Right renal cortex interstitium (tissue), 3 donors: Measurements from ENCODE around the gene CDH13. TPM values are rescaled to one million over a fixed set of nuclear protein-coding genes. Genes with fewer than 3 reads are reported as not detected.

Source experiments
- DNase-seq, 3 donors: peaks; one replicate each; pipeline ENCODE4 v3.0.0-alpha.2; 2013; ENCODE audit warnings: low read depth in 3 of 3, low spot score in 2 of 3
- polyA plus RNA-seq, 3 donors: library from polyadenylated mRNA; unstranded; fragments of 120-200 nt; gene quantifications; one replicate each; pipeline ENCODE4 v1.2.1, GENCODE V29; 2013; ENCODE audit not compliant: insufficient read length in 3 of 3

The CDH13 gene
- polyA plus RNA-seq, 3 donors = 9.4 to 16.2 (median 14.7) TPM

DNA sequence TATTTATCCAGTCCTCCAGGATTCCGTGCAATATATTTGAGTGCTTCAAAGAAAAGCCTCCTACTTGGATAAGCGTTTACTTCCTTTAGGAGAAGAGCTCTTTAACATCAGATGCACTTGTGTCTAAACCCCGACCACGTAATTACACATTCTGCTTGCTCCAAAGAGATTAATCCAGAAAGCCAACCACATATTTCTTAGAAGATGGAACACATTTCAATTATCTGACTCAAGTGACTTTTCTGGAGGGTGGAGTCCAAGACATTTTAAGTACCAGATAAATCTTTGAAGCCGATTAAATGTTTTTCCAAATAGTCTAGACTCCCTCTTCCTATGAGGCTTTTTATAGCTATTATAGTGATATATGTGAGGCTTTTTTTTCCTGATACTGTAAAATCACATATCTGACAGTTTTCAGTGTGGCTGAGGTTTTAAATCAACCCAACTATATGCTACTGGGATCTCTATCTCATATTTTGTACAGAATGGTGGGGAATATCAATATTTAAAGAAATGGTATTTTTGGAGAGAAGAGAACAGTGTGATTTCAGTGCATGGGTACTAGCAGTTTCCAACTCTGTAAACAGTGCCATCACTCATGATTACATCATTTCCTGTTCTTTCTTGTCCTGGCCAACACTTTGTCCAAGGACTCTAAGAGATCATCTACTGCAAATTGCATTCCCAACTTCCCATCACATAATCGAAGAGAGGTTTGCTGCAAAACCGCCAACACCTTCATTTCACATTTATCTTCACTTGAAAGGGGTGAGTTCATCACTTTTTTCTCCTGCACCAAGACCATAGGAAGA is 988.6 kb downstream of the CDH13 start:
- DNase-seq = no peak

DNA sequence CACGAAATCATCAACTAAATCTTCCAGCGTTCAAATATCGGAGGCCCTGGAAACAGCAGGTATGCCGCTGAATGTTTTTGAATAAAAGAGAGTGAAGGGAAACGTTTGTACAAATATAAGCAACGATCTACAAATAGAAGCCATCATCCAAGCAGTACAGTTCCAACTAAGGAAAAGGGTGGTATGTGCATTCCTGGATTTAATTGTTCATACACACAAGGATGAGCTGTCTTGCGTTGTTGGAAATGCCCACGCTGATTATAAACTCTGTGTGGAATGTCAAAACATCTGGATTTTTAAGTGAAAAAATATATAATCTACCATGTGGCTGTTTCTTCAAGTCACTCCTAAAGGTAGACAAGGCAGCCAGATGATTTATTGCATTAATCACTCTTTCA is 989.2 kb downstream of the CDH13 start:
- no peak for DNase-seq

DNA sequence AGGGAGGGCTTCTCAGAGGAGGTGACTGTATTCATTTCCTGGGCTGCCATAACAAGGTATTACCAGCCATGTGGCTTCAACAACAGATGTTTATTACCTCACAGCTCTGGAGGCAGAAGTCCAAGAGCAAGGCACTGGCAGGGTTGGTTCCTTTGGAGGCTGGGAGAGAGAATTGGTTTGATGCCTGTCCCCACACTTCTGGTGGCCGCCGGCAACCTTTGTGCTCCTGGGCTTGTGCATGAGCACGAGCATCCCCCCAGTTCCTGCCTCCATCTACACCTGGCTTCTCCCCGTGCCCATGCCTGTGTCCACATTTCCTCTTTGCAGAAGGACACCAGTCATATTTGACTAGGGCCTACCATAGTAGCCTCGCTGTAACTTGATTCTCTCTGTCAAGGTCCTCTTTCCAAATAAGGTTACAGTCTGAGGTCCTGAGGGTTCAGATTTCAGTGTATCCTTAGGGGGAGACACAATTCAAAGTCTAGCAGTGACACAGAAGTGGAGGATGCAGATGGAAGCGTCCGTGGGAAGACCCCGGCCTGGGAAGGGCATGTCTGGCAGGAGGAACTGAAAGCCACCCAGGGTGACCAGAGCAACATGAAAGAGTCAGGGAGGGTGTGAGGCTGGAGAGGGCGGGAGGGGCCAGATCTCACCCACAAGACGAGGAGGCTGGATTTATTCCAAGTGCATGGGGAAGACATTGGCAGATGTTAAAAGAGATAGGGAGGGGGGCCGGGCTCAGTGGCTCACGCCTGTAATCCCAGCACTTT is 992.8 kb downstream of the CDH13 start:
- DNase-seq = no peak

DNA sequence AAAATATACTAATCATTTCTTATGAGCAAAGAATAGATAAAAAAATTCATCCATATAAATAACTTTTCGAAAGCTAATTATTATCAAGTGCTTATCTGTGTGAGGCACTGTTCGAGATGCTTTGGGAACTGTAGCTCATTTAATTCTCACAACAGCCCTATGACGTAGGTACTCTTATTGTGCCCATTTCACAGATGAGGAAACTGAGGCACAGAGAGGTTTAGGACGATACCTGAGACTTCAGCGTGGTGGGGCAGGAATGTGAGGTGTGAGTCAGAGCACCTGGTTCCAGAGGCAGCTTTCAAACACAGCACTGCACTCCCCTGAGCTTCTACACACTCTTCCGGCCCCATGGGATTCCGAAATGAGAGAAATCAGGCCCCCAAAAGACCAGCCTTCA is 995.2 kb downstream of the CDH13 start:
- DNase-seq = no peak

DNA sequence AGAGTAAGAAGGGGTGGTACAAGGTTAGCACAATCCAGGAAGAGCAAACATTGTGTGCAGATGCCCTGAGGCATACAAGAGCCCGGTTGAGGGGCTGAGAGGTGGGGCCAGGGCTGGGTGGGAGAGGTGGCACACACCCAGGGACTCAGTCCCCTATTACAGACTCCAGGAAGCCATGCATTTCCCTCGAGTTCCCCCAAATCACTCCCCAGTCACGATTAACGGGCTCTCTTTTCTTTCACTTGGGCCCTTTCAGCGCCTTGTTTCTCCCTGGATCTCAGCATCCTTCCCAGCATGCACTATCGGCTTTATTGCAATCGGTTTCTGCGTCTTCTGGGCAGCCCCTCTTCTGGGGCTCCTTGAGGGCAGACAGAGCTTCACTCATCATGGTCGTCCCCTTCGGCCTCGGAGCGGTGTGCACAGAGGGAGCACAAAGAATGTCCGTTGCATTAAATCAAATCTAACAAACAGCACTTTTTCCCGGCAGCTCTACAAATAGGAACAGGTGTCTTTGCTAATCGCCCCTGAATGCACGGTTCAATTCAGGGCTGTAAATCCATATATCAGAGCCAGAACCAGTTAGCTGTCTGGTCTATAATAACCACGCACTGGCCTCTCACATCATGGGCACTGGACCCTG is 996.4 kb downstream of the CDH13 start:
- DNase-seq = no peak

DNA sequence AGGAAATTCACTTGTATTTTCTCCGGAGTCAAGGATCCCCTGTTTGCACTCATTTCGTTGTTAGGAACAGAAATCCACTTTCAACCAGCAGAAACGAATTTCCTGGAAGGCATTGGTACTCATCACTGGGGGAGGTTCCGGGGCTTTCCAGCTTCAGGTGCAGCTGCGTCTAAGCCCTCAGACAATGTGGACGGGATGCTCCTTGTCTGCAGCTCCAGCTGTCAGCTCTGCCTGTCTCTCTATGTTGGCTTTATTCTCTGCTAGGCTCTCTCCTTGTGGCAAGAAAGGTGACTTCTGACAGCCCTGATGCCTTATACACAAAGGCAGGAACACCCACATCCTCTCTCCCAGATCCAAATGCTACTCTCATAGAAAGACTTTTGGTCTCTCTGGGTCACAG is 997.1 kb downstream of the CDH13 start:
- DNase-seq = no peak

DNA sequence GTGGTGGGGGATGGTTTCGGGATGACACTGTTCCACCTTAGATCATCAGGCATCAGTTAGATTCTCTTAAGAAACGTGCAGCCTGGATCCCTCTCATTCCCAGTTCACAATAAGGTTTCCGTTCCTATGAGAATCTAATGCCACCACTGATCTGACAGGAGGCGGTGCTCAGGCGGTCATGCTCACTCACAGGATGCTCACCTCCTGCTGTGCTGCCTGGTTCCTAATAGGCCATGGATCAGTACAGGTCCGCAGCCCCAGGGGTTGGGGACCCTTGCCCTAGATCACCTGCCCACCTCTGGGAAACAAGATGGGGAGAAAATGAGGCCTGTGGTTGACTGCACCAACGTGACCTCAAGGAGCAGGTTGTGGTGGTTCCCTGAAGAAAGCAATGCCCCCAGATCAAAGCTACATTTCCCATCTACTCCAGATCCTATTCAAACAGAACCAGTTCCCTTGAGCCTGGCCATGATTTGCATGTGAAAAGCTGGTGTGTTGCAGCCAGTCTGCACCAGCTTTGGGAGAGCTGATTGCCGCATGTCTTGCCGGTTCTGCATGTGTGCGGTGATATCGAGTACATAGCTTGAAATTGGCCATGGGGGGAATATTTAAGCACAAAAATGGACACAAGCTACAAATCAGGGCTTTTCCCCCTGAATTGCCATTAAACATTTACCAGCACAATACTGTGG is 997.8 kb downstream of the CDH13 start:
- no peak for DNase-seq

DNA sequence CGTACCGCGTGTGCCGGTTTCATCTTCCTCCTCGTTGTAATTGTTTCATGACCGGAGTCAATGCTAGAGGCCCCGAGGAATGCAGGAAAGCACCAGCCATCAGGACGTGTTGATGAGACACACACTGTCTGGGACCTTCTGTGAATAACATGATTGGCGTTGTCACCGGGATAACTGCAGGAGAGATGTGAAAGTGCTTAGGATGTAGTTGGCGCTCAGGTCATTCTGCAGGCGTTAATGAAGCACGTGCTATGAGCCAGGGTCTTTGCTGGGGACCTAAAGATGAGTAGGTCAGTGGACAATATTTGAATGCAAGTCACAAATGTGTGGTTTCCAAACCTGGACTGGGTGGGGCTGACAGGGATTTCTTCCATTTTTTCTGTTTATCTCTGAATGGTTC is 999.4 kb downstream of the CDH13 start:
- DNase-seq = no peak

DNA sequence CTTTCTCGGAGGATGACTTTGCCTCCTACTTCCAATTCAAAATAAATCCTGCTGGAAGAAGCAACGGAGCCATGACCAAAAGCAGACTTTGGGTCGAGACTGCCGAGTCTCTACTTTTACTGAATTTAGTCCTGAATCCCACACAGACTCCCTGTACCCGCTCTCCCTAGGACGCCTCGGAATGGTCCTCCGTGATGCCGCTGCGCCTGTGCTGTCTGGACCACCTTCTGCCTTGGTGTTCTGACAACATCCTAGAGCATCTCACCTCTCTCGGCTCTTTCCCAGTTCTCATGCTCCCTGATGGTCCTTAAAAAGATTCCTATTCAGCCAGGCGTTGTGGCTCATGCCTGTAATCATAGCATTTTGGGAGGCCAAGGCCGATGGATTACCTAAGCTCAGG is 999.9 kb downstream of the CDH13 start:
- DNase-seq = no peak

DNA sequence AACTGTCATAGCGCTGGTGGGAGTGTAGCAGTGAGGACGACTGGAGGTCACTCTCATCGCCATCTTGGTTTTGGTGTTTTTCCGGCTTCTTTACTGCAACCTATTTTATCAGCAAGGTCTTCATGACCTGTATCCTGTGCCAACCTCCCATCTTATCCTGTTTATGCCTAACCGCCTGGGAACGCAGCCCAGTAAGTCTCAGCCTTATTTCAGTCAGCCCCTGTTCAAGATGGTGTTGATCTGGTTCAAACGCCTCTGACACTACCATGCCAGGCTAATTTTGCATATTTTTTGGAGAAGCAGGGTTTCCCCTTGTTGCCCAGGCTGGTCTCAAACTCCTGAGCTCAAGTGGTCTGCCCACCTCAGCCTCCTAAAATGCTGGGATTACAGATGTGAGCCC is 1001.2 kb downstream of the CDH13 start:
- no peak for DNase-seq

DNA sequence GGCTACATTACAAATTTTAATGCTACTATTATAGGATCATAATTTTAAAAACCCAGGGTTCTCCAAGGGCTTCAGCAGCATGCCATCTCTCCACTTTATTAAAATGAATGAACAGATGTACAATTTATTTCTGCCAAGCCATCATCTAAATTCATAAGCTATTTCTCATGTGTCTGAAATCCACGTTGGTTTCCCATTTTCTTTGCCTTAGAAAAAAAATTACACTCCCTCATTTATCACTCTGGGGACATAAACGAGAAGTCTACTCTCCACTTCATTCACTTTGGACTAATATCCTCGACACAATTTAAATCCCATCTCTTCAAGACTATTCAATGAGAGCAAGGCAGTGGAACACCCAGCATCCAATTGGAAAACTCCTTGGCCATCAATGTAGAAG is 1002.7 kb downstream of the CDH13 start:
- DNase-seq = no peak

DNA sequence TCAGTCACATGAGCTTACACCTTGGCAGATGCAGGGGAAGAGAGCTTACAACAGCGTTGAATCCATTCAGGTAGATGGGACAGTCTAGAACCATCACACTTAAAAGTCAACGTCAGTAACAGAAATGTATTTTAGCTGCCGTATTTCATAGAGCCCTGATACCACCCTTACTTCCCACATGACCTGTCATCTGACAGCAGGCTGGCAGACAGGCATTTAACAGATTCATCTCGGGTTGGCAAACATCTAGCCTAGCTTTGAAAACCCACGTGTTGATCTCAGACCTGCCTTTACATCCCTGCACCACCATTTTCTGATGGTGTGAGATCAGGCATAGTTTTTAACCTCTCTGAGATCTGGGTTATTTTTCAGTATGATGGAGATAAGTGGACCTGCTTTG is 1003.1 kb downstream of the CDH13 start:
- DNase-seq = no peak

DNA sequence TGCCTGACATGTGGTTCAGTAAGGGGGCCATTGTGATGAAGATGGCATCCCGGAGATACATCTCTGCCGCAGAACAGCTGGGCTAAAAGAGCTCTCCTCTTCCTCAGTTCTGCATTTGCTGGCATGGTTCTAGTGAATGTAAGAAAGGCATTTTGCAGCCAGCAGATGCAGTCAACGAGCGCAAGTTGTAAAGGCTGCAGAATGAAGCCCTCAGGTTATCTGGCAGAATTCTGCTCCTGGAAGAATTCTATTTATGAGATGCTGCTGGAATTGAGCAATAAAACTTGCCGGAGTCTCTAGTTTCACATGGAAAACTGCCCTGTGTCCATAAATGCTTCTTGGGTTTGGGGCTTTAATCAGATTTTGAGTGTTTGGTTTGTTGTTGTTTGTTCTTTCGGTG is 1004.2 kb downstream of the CDH13 start:
- no peak for DNase-seq

DNA sequence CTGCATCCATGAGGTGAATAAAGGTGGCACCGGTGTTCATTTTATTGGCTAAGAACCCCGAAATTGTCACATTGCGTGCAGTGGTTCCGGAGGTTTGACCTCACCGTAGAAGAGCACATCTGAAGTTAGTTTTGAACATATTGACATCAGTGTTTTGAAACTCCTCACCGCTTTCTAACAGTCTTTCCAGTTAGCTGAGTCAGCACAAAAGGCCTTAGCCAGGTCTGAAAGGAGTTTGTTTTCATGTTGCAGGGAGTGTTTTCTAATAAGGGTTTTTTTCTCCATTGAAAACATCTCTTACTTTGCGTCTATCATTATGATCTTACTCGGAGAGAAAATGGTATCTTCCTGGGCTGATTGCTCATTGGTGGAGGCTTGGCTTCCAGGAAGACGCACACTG is 1006.5 kb downstream of the CDH13 start:
- DNase-seq = no peak

DNA sequence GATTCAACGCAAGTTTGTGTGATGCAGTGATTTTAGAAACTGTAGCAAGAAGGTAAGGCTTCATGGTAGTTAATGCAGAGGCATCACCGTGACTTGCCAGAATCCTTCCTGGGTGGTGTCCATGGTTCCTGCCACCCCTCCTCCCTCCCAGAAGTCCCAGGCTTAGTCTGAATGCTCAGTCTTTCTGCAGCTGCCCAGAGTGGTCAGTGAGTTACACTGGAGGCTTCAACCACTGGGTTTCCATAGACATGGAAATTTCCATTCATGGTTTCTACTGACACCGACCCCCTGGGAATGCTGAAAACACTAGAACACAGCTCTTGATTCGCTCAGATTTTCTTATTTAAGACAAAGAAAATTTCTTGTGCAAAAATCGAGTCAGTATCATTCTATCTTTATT is 1021.6 kb downstream of the CDH13 start:
- no peak for DNase-seq

DNA sequence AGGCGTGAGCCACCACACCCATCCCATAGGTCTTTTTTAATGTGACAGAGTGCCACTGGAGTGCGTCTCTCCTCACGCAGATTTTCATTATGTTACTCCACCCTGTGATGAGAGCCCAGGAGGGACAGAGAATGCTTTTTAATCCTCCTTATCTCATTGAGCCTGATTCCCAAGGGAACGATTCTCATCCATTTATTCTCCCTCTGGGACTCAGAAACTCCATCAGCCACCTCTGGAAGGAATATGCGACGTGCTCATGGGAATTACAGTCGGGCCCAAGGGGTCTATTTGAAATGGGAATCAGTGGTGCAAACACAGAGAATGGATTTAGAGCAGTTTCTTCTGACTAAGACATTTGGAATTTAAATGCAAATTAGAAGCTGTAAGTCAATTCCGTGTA is 1025.1 kb downstream of the CDH13 start:
- no peak for DNase-seq

DNA sequence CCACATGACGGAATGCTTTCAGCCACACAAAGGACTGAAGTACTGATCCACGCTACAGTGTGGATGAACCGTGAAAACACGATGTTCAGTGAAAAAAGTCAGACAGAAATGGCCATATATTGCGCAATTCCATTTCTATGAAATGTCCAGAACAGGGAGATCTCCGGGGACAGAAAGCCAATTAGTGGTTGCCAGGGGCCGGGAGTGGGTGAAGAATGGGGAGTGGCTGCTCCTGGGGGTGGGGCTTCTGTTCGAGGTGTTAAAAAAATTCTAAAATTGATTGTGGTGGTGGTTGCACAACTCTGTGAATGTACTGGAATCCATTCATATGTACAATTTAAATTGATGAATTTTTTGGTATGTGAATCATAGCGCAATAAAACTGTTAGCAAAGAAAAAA is 1026.2 kb downstream of the CDH13 start:
- DNase-seq = no peak

DNA sequence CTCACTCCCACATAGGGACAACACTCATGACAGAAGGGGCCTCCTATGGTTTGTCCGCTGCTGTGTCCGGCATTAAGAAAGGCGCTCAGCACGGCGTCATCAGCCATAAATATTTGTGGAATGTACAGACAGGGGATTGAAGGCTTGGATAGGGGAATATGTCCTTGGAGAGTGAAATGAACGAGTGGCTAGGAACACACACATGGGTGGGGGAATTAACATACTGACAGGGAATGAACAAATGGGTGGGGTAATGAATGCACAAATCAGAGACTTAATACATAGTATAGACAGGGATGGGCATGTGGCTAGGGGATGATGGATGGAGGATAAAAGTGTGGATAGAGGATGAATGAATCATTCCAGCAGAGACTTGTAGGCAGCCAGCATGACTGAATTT is 1027.0 kb downstream of the CDH13 start:
- DNase-seq = no peak

DNA sequence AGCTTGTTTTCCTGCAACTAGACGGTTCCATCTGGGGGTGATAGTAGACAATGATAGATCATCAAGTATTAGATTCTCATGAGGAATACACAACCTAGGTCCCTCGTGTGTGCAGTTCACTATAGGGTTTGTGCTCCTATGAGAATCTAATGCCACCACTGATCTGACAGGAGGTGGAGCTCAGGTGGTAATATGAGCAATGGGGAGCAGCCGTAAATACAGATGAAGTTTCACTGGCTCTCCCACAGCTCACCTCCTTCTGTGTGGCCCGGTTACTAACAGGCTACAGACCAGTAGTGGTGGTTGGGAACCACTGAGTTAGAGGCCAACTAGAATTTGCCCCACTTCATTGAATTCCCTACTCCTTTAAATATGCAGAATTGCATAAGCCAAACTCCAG is 1033.5 kb downstream of the CDH13 start:
- no peak for DNase-seq

DNA sequence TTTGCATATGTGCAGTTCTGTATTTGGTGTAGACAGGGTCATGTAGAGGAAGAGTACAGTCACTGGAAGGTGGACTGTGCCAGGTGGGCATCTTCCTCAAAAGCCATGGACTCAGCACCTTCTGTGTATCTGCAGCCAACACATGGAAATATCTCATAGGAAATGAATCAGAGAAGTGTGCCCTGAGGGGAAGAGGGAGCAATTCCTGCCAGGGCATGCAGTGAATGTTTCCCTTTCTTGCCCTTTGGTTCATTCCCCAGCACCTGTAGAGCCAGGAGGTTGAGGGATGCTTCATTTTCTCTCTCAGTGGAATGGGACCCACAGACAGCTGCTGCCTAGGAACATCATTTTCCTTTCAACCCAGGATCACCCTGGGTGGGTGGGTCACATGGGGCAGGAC is 1034.9 kb downstream of the CDH13 start:
- DNase-seq = no peak

DNA sequence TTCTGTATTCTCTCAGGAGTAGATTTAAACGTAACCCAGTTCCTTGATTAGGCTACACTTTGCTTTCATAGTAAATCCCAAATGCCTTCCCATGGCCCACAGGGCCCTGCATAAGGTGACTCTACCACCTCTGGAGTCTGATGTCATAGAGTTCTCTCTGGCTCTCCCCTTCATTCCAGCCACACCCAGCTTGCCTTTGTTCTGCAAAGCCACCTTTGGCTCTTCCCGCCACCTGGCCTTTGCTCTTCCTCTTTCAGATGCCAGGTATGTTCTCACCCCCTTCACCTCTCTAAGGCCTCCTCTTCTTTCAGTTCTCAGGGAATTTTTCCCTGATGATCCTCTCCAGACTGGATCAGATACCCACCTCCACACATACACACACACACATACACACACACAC is 1039.7 kb downstream of the CDH13 start:
- no peak for DNase-seq
